Small intestine (tissue), 7 donors: ENCODE results near the gene RNF151. TPM values are rescaled to one million over a fixed set of nuclear protein-coding genes. Genes with fewer than 3 reads are reported as not detected.

ENCODE experiments used
- DNase-seq, 2 donors: peaks; one replicate each; pipeline versions ENCODE4 v3.0.0 to v3.0.0-alpha.2; 2013
- FAIRE-seq: peaks from 2 replicates; lab custom pipeline; 2012; peaks lifted over from hg19 to GRCh38; lab: Jason Lieb, UNC
- H3K27ac ChIP-seq, 3 donors: one replicate each; pipeline ENCODE4 v1.5.1; 2013; ENCODE audit warnings: low read length in 2 of 3, mild to moderate bottlenecking in 2 of 3, control low read depth in 1 of 3, inconsistent platforms in 1 of 3, low read depth in 1 of 3, moderate library complexity in 1 of 3
- H3K27me3 ChIP-seq, 3 donors: one replicate each; pipeline ENCODE4 v1.6.1; 2013; ENCODE audit warnings: low read length in 3 of 3, inconsistent platforms in 1 of 3; ENCODE audit not compliant: control insufficient read depth in 3 of 3, insufficient read depth in 3 of 3
- H3K36me3 ChIP-seq, 3 donors: one replicate each; pipeline ENCODE4 v1.6.1; 2013; ENCODE audit warnings: low read length in 3 of 3, inconsistent platforms in 1 of 3, low read depth in 1 of 3, mild to moderate bottlenecking in 1 of 3, moderate library complexity in 1 of 3; ENCODE audit not compliant: control insufficient read depth in 3 of 3, insufficient read depth in 2 of 3
- H3K4me1 ChIP-seq, 3 donors: one replicate each; pipeline ENCODE4 v1.6.1; 2013; ENCODE audit warnings: low read length in 2 of 3, inconsistent platforms in 1 of 3, low read depth in 1 of 3, mild to moderate bottlenecking in 1 of 3, moderate library complexity in 1 of 3; ENCODE audit not compliant: control insufficient read depth in 3 of 3, insufficient read depth in 2 of 3
- H3K4me3 ChIP-seq, 3 donors: one replicate each; pipeline ENCODE4 v1.5.1; 2013; ENCODE audit warnings: low read length in 3 of 3, control low read depth in 1 of 3, inconsistent platforms in 1 of 3, low read depth in 1 of 3, mild to moderate bottlenecking in 1 of 3, moderate library complexity in 1 of 3
- H3K9me3 ChIP-seq, 2 donors: one replicate each; pipeline ENCODE4 v1.6.1; 2013; ENCODE audit warnings: low read depth in 1 of 2, low read length in 1 of 2; ENCODE audit not compliant: control insufficient read depth in 2 of 2, insufficient read depth in 1 of 2
- WGBS, 3 donors: extraction: QIAGEN DNeasy Blood & Tissue Kit; methylation state at CpG; one replicate each; pipeline ENCODE4 v1.1.7; 2013; 5-methylcytosine and 5-hydroxymethylcytosine counted together
- polyA plus RNA-seq, 4 donors: library from polyadenylated mRNA; stranded (reverse) in 3 of 4; unstranded in 1 of 4; fragments of 200-250 nt in 3 of 4; fragments of 120-200 nt in 1 of 4; gene quantifications; one replicate each; pipeline versions ENCODE4 v1.2.1 to v1.2.3, GENCODE V29; 2013
- donor health status: healthy with polysubstance abuse.
- donor health status: control.
- donor health status: control.
- donor health status: Bipolar disorder and iron deficiency.
- donor health status: healthy.

Gene RNF151
- polyA plus RNA-seq, 4 donors, result 0.09 to 0.18 TPM; not detected in 2

DNA sequence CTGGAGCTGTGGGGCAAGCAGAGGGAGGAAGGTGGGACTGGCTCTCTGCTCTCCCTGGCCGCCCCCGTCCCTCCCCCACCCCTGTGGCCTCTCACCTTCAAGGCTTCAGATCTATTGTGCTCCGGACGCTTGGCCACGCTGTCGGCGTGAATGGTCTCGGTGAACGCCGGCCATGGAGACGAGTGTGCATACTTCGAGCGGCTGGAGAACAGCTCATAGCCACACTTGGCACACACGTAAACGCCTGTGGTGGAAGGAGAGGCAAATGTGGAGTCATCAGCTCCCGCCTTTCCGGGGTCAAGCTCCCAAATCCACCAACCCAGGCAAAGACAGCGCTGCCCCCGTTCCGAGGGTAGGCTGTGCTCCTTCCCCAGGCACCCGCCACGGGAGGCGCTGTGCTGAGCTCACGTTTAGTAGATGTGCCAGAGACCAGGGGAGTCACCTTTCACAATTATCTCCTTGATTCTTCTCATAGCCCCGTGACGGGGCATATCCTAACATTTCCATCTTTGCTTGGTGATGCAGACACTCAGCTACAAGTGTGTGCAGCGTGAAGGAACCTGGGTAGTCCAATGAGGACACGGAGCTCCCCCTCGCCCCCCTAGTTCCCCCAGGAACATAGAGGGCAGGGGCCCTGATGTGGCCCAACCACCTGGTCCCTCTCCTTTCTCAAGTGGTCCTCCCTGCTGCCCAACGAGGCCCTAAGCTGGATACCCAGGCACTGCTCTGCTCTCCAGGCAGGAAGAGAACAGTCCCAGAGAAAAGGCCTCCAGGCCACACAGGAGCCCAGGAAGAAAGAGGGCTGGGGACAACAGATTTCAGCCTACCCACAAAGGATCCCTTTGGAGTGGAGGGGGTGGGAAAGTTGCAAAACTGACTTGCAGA lies 25.3 kb upstream of the RNF151 start:
- Histone ChIP-seq H3K27ac (peak overlapping the region; percentile 32 to 87 (median 47)), H3K36me3 (peaks cover 4 to 43% (median 7%) of the 10 kb centered on the region in 3 donors), H3K4me1 (peaks cover 0 to 44% (median 2%) of the 10 kb centered on the region in 3 donors), H3K9me3 (no peaks in the 10 kb centered on the region), H3K4me3 (peak overlapping the region in 1 of 3 donors; percentile 93), H3K27me3 (no peaks in the 10 kb centered on the region)
- FAIRE-seq (no peak), DNase-seq (no peak)
- 73 to 82% (median 76%) methylated on average over 28 to 30 of the region's 30 CpGs for WGBS, 3 donors

DNA sequence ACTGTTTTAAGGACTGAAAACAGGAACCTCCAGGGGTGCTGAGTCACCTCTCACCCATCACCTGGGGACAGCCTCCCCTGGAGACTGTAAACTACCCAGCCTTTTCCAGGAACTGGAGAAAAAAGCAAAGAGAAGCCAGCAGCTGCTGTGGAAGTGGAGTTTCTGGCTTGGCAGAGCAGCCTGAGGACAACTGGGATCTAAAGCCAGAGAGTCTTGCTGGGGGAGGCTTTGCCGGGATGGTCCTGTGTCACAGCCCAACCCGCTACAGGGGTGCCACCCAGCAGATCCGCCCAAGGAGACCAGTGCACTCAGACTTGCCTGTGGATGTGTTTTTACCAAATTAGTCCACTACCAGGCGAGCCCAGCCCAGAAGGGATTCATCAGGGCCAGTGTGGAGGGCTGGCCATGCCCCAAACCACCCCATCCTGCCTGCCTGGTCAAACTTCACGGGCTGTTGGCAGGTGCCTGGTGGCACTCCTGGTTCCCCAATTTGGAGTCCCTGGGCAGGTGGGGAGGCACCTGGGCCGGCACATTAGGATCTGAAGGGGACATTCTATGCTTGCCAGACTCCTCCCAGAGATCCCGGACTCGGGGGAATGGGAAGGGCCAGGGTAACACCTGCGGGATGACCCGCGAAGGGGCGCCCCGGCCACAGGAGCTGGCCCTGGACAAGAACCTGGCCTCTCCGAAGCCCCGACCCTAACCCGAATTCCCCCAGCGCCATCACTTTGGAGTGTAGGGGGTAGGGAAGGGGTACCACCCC lies 24.4 kb upstream of the RNF151 start:
- 11 to 18% (median 11%) methylated on average over 16 to 17 of the region's 17 CpGs for WGBS, 3 donors
- Histone ChIP-seq H3K4me1 (peaks cover 0 to 44% (median 2%) of the 10 kb centered on the region in 3 donors), H3K27ac (peak overlapping the region; percentile 76 to 87 (median 78)), H3K9me3 (no peaks in the 10 kb centered on the region), H3K36me3 (peaks cover 4 to 37% (median 7%) of the 10 kb centered on the region in 3 donors), H3K27me3 (no peaks in the 10 kb centered on the region), H3K4me3 (peak overlapping the region; percentile 75 to 93 (median 84))
- FAIRE-seq (no peak), DNase-seq (peak; percentile 24 to 40)

- no peaks in the 10 kb centered on the region for H3K9me3 ChIP-seq
- WGBS, 3 donors, result 0 to 1% (median 1%) methylated on average over 56 to 77 of the region's 77 CpGs
- peaks cover 0 to 44% (median 2%) of the 10 kb centered on the region in 3 donors for H3K4me1 ChIP-seq
- peak within 1 kb of the TSS; percentile 75 to 93 (median 84) for H3K4me3 ChIP-seq
- FAIRE-seq (no peak), DNase-seq (peak; percentile 99 to 100)
- H3K27me3 ChIP-seq, result no peaks in the 10 kb centered on the region
- peaks cover 4 to 29% (median 7%) of the 10 kb centered on the region in 3 donors for H3K36me3 ChIP-seq
- peak within 1 kb of the TSS; percentile 76 to 87 (median 78) for H3K27ac ChIP-seq
Measured at GRCh38 chr16:1942810-1943726, 23.6 kb upstream of the RNF151 start, which contains the start of gene MSRB1. TSS of gene MSRB1 (minus strand) at chr16:1943199. CDS start at chr16:1943156, 43 bp downstream.

- 91 to 94% (median 93%) methylated on average over 21 of the region's 21 CpGs for WGBS, 3 donors
- H3K4me3 ChIP-seq, result no peak overlapping the region
- H3K27ac ChIP-seq, result no peak overlapping the region
- DNase-seq (no peak), FAIRE-seq (no peak)
- no peaks in the 10 kb centered on the region for H3K27me3 ChIP-seq
- H3K4me1 ChIP-seq, result peaks cover 0 to 31% (median 2%) of the 10 kb centered on the region in 3 donors
- H3K36me3 ChIP-seq, result peaks cover 0 to 13% (median 2%) of the 10 kb centered on the region in 3 donors
- H3K9me3 ChIP-seq, result no peaks in the 10 kb centered on the region
Measured at GRCh38 chr16:1944612-1945199, 21.9 kb upstream of the RNF151 start.

GRCh38 chr16:1945559-1946391 lies 20.9 kb upstream of the RNF151 start:
- Histone ChIP-seq H3K4me1 (peaks cover 0 to 20% (median 0%) of the 10 kb centered on the region in 3 donors), H3K27me3 (no peaks in the 10 kb centered on the region), H3K9me3 (no peaks in the 10 kb centered on the region), H3K4me3 (no peak overlapping the region), H3K36me3 (peaks cover 0 to 6% (median 0%) of the 10 kb centered on the region in 3 donors), H3K27ac (no peak overlapping the region)
- DNase-seq (no peak), FAIRE-seq (no peak)
- WGBS, 3 donors, result 85 to 89% (median 85%) methylated on average over 19 of the region's 19 CpGs

GRCh38 chr16:1946495-1947368 lies 19.9 kb upstream of the RNF151 start:
- WGBS, 3 donors, result 86 to 90% (median 89%) methylated on average over 30 to 38 of the region's 38 CpGs
- Histone ChIP-seq H3K36me3 (no peaks in the 10 kb centered on the region), H3K4me3 (no peak overlapping the region), H3K4me1 (peaks cover 0 to 10% (median 0%) of the 10 kb centered on the region in 3 donors), H3K27me3 (no peaks in the 10 kb centered on the region), H3K9me3 (no peaks in the 10 kb centered on the region), H3K27ac (no peak overlapping the region)
- DNase-seq, result no peak
- FAIRE-seq, result no peak
